Measurements from ENCODE around the gene NPFFR1. TPM values are rescaled to one million over a fixed set of nuclear protein-coding genes. Genes with fewer than 3 reads are reported as not detected.
A peak's percentile ranks its signal among the peaks of the same experiment; 100 is the strongest.

The NPFFR1 gene
- total RNA-seq, 2 donors from 2014 or later, result 0.03 to 0.15 TPM

GRCh38 chr10:70295926-70296325 lies 12.1 kb upstream of the NPFFR1 start:
- ATAC-seq (no peak), DNase-seq (no peak)
- intact Hi-C loops (cut with DNase I, micrococcal nuclease), result no loop called here

GRCh38 chr10:70295321-70295720 lies 11.5 kb upstream of the NPFFR1 start:
- no peak for ATAC-seq

DNA sequence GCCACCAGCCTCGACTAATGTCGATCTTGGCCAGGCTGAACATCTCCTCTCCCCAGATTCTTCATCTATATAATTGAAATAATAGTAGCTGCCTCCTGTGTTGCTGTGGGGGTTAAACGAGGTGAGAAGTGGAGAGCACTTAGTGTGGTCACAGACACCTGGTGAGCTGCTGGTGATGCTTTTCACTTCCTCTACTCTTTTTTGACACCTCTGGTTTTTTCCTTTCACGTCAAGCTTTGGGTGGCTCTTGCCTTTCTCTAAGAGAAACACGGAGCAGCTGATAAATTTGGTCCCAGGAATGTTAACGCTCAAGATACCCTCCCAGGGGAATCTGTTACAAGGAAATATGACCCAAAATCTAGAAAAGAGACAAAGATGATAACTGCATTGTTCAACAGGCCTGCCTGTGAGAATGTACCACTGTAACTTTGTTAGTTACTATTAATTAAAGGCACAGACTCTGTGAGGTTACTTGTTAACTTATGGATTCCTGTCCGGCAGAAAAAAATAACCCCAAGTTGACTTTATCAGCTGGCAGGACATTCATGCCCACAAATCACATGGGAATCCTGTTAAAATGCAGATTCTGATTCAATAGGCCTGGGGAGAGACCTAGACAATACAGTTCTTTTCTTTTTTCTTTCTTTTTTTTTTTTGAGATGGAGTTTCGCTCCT lies 9.5 kb upstream of the NPFFR1 start:
- no peak for ATAC-seq
- DNase-seq, result no peak
- intact Hi-C loops (cut with DNase I, micrococcal nuclease), result no loop called here

More at GRCh38 chr10:70295321-70295720, 11.5 kb upstream of the NPFFR1 start:
- intact Hi-C loops (cut with DNase I, micrococcal nuclease), result no loop called here
- DNase-seq, result no peak

GRCh38 chr10:70292004-70292403 lies 8.2 kb upstream of the NPFFR1 start:
- ATAC-seq, result no peak
- no peak for DNase-seq
- intact Hi-C loops (cut with DNase I, micrococcal nuclease), result no loop called here

DNA sequence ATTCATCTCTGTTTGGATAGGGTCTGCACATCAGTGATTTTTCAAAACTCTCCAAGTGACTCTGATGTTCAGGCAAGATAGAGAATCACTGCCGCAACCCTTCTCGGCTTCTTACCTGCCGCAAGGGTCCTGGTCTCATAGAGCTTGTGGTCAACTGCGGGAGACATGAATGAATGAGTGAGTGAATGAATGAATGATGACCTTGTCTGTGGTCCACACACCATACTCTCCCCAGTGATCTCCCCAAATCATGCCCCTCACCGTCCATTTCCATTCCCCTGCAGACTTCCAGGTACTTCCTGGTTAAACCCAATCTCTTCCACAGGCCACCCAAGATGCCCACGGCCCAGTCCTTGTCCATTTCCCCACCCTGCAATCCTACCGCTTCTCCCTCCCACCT lies 5.9 kb upstream of the NPFFR1 start:
- ATAC-seq (no peak), DNase-seq (no peak)
- intact Hi-C loops (cut with DNase I, micrococcal nuclease), result no loop called here

DNA sequence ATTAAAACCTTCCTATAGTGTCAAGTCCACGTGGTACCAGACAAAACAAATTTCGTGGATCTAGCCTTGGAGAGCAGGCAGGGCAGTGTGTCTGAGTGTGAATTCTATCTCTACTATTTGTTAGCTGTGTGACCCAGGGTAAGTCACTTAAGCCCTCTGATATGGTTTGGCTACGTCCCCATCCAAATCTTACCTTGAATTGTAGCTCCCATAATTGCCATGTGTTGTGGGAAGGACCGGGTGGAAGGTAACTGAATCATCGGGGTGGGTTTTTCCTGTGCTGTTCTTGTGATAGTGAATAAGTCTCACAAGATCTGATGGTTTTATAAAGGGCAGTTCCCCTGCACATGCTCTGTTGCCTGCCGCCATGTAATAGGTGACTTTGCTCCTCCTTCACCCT lies 2.8 kb upstream of the NPFFR1 start:
- ATAC-seq, result no peak
- intact Hi-C loops (cut with DNase I, micrococcal nuclease), result no loop called here
- no peak for DNase-seq

DNA sequence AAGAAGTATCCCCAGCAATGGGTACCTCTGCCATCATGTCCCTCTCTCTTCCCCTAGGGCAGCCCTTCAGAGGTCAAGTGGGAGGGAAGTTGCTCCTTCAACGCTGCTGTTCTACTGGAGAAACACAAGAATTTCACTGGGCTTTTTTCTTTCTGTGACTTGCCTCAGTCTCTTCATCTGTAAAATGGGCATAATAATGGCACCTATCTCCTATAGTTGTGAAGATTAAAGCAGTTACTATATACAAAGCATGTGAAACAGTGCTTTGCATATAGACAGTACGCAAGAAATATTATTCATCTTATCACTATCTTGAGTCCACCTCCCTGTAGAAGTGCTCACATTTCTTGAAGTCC lies 1.6 kb upstream of the NPFFR1 start:
- no peak for ATAC-seq
- DNase-seq, result no peak
- intact Hi-C loops (cut with DNase I, micrococcal nuclease), result no loop called here

DNA sequence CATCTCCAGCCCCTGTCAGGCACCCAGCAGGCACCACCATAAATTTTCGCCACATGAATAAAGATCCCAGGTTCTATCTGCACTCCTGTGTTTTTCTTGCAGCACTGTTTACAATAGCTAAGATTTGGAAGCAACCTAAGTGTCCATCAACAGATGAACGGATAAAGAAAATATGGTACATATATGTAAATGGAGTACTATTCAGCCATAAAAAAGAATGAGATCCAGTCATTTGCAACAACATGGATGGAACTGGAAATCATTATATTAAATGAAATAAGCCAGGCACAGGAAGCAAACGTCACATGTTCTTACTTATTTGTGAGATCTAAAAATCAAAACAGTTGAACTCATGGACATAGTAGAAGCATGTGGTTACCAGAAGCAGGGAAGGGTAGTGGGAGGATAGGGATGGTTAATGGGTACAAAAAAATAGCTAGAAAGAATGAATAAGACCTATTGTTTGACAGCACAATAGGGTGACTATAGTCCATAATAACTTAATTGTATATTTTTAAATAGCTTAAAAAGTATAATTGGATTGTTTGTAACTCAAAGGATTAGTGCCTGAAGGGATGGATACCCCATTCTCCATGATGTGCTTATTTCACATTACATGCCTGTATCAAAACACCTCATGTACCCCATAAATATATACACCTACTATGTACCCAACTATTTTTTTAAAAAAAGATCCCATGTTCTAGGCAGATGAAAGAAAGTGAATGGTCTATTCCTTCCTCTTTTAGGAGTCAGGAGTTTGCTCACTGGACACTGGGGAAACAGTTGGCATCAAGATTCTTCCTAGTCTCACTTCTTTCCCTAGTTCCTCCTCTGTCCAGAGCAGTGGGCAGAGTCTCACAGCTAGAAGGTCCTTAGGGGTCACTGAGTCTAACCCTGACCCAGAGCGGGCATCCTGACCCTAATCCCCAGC lies 1.0 kb upstream of the NPFFR1 start:
- DNase-seq (no peak), ATAC-seq (no peak)
- intact Hi-C loops (cut with DNase I, micrococcal nuclease), result no loop called here

GRCh38 chr10:70283071-70283444 lies 746 bp downstream of the NPFFR1 start:
- intact Hi-C loops (cut with DNase I, micrococcal nuclease), result no loop called here
- ATAC-seq (no peak), DNase-seq (no peak)

DNA sequence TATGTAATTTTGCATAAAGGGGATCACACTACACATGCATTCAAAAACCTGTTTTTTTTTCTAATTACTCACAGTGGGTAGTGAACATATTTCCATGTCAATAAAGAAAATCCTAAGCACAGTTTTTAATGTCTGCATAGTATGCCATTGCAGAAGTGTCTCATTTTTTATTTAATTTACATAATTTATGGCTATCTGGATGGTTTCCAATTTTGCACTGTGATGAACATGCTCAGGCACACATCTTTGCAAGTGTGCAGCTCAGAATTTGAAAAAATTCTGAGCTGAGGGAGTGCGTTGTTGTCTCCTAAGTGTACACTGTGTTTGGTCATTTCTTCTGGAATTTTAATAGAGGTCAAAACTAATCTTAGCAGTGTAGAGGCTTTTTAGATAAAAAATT lies 2.2 kb downstream of the NPFFR1 start:
- intact Hi-C loops (cut with DNase I, micrococcal nuclease), result no loop called here
- ATAC-seq (no peak), DNase-seq (no peak)

DNA sequence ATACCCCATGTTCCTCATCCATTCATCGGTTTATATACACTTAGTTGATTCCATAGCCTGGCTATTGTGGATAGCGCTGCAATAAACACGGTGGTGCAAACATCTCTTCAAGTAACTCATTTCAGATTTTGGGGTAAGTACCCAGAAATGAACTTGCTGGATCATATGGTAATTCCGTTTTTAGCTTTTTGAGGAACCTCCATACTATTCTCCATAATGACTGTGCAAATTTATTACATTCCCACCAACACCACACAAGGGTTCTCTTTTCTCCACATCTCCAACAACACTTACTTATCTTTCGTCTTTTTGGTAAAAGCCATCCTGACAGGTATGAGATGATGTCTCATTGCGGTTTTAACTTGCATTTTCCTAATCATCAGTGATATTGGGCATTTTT lies 3.7 kb downstream of the NPFFR1 start:
- intact Hi-C loops (cut with DNase I, micrococcal nuclease), result no loop called here
- no peak for ATAC-seq
- DNase-seq, result no peak

GRCh38 chr10:70277396-70278030 lies 6.3 kb downstream of the NPFFR1 start:
- intact Hi-C loops (cut with DNase I, micrococcal nuclease), result no loop called here
- DNase-seq (no peak), ATAC-seq (no peak)

GRCh38 chr10:70274643-70275042 lies 9.2 kb downstream of the NPFFR1 start:
- ATAC-seq, result no peak
- intact Hi-C loops (cut with DNase I, micrococcal nuclease), result no loop called here
- DNase-seq, result no peak

GRCh38 chr10:70272925-70273316 lies 10.9 kb downstream of the NPFFR1 start:
- DNase-seq (no peak), ATAC-seq (peak; percentile 54)
- intact Hi-C loops (cut with DNase I, micrococcal nuclease), result no loop called here

GRCh38 chr10:70271996-70272924 lies 11.5 kb downstream of the NPFFR1 start:
- DNase-seq, result no peak
- ATAC-seq, result peak; percentile 37

DNA sequence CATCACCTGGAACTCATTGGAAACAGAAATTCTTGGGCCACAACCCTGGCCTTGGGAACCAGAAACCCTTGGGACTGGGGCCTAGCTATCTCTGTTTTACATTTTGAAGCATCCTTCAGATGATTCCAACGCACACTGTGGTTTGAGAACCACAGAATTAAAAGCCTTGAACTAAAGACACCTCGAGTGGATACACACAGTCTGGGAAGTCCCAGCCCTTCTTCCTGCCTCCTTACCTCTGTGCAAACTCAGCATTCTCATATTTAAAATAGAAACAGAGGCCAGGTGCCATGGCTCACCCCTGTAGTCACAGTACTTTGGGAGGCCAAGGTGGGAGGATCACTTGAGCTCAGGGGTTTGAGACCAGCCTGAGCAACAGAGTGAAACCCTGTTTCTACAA lies 12.9 kb downstream of the NPFFR1 start:
- DNase-seq (no peak), ATAC-seq (no peak)
- intact Hi-C loops (cut with DNase I, micrococcal nuclease), result no loop called here

More at GRCh38 chr10:70271996-70272924, 11.5 kb downstream of the NPFFR1 start:
- intact Hi-C loops (cut with DNase I, micrococcal nuclease), result no loop called here

GRCh38 chr10:70269741-70270140 lies 14.1 kb downstream of the NPFFR1 start:
- intact Hi-C loops (cut with DNase I, micrococcal nuclease), result no loop called here
- DNase-seq, result no peak
- ATAC-seq, result no peak

- DNase-seq, result no peak
- intact Hi-C loops (cut with DNase I, micrococcal nuclease), result no loop called here
Observed at GRCh38 chr10:70268376-70268775, 15.4 kb downstream of the NPFFR1 start.

More at GRCh38 chr10:70268376-70268775, 15.4 kb downstream of the NPFFR1 start:
- no peak for ATAC-seq

All from left colon (tissue), 2 donors.